GM23248 (cell line): ENCODE measurements around the gene VN1R5.
"Not testable (repeated sequence)": the region's sequence is repeated elsewhere in the genome, so short reads cannot be mapped to it uniquely, and the experiment has no call there.

Experiments
- EZH2 ChIP-seq: fragments of 200-600 bp; sonication (generic); IDR thresholded peaks from 2 replicates; pipeline ENCODE4 v1.6.1; 2018; ENCODE audit warnings: antibody characterized with exemption, mild to moderate bottlenecking; ENCODE audit not compliant: insufficient read depth, poor library complexity, severe bottlenecking
- EZH2phosphoT487 ChIP-seq: fragments of 200-600 bp; sonication (generic); IDR thresholded peaks from 2 replicates; pipeline ENCODE4 v1.6.1; 2018; ENCODE audit warnings: antibody characterized with exemption, moderate library complexity, mild to moderate bottlenecking, low read depth; ENCODE audit not compliant: insufficient read depth

DNA sequence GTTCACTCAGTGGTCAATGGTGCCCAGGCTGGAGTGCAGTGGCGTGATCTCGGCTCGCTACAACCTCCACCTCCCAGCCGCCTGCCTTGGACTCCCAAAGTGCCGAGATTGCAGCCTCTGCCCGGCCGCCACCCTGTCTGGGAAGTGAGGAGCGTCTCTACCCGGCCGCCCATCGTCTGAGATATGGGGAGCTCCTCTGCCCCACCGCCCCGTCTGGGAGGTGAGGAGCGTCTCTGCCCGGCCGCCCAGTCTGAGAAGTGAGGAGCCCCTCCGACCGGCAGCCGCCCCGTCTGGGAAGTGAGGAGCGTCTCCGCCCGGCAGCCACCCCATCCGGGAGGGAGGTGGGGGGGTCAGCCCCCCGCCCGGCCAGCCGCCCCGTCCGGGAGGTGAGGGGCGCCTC lies 35.6 kb upstream of the VN1R5 start:
- TF ChIP-seq EZH2, EZH2phosphoT487: not testable (repeated sequence)
